CD14-positive monocyte (primary cell): Measurements from ENCODE around the gene TBC1D16. TPM values are rescaled to one million over a fixed set of nuclear protein-coding genes. Genes with fewer than 3 reads are reported as not detected.

Experiments used
- DNase-seq, 3 donors: peaks; one replicate each; pipeline ENCODE4 v3.0.0-alpha.2; 2011 to 2022
- H2AFZ ChIP-seq: 2 replicates; pipeline ENCODE4 v1.6.0; 2012; ENCODE audit warnings: mild to moderate bottlenecking, low read depth, low read length, inconsistent platforms; ENCODE audit not compliant: insufficient read depth, poor library complexity, severe bottlenecking
- H3K27ac ChIP-seq, 2 donors: 1 replicate in 1 of 2; 2 replicates in 1 of 2; pipeline ENCODE4 v1.5.1; 2012 to 2013; ENCODE audit warnings: low read length in 2 of 2, control low read depth in 1 of 2, inconsistent platforms in 1 of 2, low read depth in 1 of 2, mild to moderate bottlenecking in 1 of 2
- H3K27me3 ChIP-seq, 2 donors: one replicate each; pipeline versions ENCODE4 v1.6.0 to v1.6.1; 2011 to 2013; ENCODE audit warnings: low read length in 2 of 2; ENCODE audit not compliant: control insufficient read depth in 2 of 2, insufficient read depth in 2 of 2
- H3K36me3 ChIP-seq, 2 donors: replicated peaks in 1 of 2; 1 replicate in 1 of 2; 2 replicates in 1 of 2; pipeline versions ENCODE4 v1.5.1 to v1.6.1; 2012 to 2013; ENCODE audit warnings: low read length in 2 of 2, control low read depth in 1 of 2, inconsistent platforms in 1 of 2, mild to moderate bottlenecking in 1 of 2; ENCODE audit not compliant: insufficient read depth in 2 of 2, control insufficient read depth in 1 of 2
- H3K4me1 ChIP-seq, 2 donors: 1 replicate in 1 of 2; 2 replicates in 1 of 2; pipeline versions ENCODE4 v1.5.1 to v1.6.1; 2012 to 2013; ENCODE audit warnings: low read length in 2 of 2, control low read depth in 1 of 2, inconsistent platforms in 1 of 2, mild to moderate bottlenecking in 1 of 2, moderate library complexity in 1 of 2; ENCODE audit not compliant: insufficient read depth in 2 of 2, control insufficient read depth in 1 of 2
- H3K4me2 ChIP-seq: replicated peaks from 2 replicates; pipeline ENCODE3; 2012; ENCODE audit warnings: low read length, moderate library complexity, mild to moderate bottlenecking; ENCODE audit not compliant: poor library complexity, severe bottlenecking; ENCODE audit errors: extremely low read depth
- H3K4me3 ChIP-seq, 3 experiments: fragments of 200-600 bp in 1 of 3; sonication (generic) in 1 of 3; replicated peaks in 1 of 3; 1 replicate in 2 of 3; 2 replicates in 1 of 3; pipeline ENCODE4 v1.5.1; 2011 to 2013; ENCODE audit warnings: low read length in 3 of 3, mild to moderate bottlenecking in 3 of 3, control low read depth in 2 of 3, low read depth in 2 of 3, inconsistent platforms in 1 of 3, moderate library complexity in 1 of 3
- H3K79me2 ChIP-seq: 2 replicates; pipeline ENCODE4 v1.6.0; 2012; ENCODE audit warnings: mild to moderate bottlenecking, control low read depth, inconsistent platforms, low read length, moderate library complexity; ENCODE audit not compliant: insufficient read depth
- H3K9ac ChIP-seq: 2 replicates; pipeline ENCODE4 v1.6.0; 2017; ENCODE audit warnings: low read length, mild to moderate bottlenecking; ENCODE audit not compliant: insufficient read depth, poor library complexity, severe bottlenecking
- H3K9me3 ChIP-seq, 2 donors: replicated peaks in 1 of 2; 1 replicate in 1 of 2; 2 replicates in 1 of 2; pipeline versions ENCODE4 v1.5.1 to v1.6.1; 2012 to 2013; ENCODE audit warnings: low read length in 2 of 2, control low read depth in 1 of 2; ENCODE audit not compliant: control insufficient read depth in 1 of 2, insufficient read depth in 1 of 2
- H4K20me1 ChIP-seq: 2 replicates; pipeline ENCODE4 v1.6.0; 2012; ENCODE audit warnings: mild to moderate bottlenecking, low read length, control low read depth, moderate library complexity; ENCODE audit not compliant: insufficient read depth
- H3K27ac Mint-ChIP-seq, 7 donors: one replicate each; pipeline ENCODE4 v1.8.0; 2020; ENCODE audit warnings: mild to moderate bottlenecking in 7 of 7, mixed read lengths in 7 of 7, moderate library complexity in 6 of 7, inconsistent platforms in 2 of 7
- H3K27me3 Mint-ChIP-seq, 3 donors: one replicate each; pipeline ENCODE4 v1.8.0; 2021 to 2022; ENCODE audit warnings: low read depth in 3 of 3, mild to moderate bottlenecking in 3 of 3, mixed read lengths in 3 of 3, moderate library complexity in 3 of 3, inconsistent platforms in 1 of 3
- H3K36me3 Mint-ChIP-seq, 2 donors: one replicate each; pipeline ENCODE4 v1.8.0; 2020; ENCODE audit warnings: mixed read lengths in 2 of 2, inconsistent platforms in 1 of 2, mild to moderate bottlenecking in 1 of 2
- H3K4me1 Mint-ChIP-seq: one replicate; pipeline ENCODE4 v1.8.0; 2020; ENCODE audit warnings: mild to moderate bottlenecking, mixed read lengths
- H3K4me3 Mint-ChIP-seq, 2 donors: one replicate each; pipeline ENCODE4 v1.8.0; 2020; ENCODE audit warnings: mild to moderate bottlenecking in 2 of 2, mixed read lengths in 2 of 2, moderate library complexity in 1 of 2
- H3K9me3 Mint-ChIP-seq, 7 donors: one replicate each; pipeline ENCODE4 v1.8.0; 2020 to 2022; ENCODE audit warnings: mixed read lengths in 7 of 7, mild to moderate bottlenecking in 6 of 7, moderate library complexity in 6 of 7, inconsistent platforms in 2 of 7
- CTCF ChIP-seq: fragments of 200-600 bp; IDR thresholded peaks from one replicate; pipeline ENCODE4 v1.8.0; 2022; ENCODE audit warnings: antibody characterized with exemption, mild to moderate bottlenecking
- WGBS: methylation state at CpG from one replicate; pipeline ENCODE4 v1.1.5; 2013; ENCODE audit warnings: missing lambda C conversion rate; ENCODE audit not compliant: insufficient coverage; 5-methylcytosine and 5-hydroxymethylcytosine counted together
- intact Hi-C, 2 donors: fragments of 100-400 bp; cut with micrococcal nuclease; formaldehyde crosslinking; loops; one replicate each; pipeline versions ENCODE4 v1.15.0 to v1.15.1; 2023
- polyA plus RNA-seq, 3 donors: library from polyadenylated mRNA; depleted of rRNA in 1 of 3; unstranded in 2 of 3; stranded (reverse) in 1 of 3; fragments of 300-500 nt in 2 of 3; fragments of >200 nt in 1 of 3; fragmentation: Illumina TruSeq in 2 of 3; gene quantifications; 1 replicate in 2 of 3; 2 replicates in 1 of 3; pipeline ENCODE4 v1.2.3, GENCODE V29; 2012 to 2021

The TBC1D16 gene
- polyA plus RNA-seq, 3 donors: 0.11 to 0.53 (median 0.27) TPM

GRCh38 chr17:79996291-79996690, 39.4 kb downstream of the TBC1D16 start:
- WGBS: no CpG with 5 or more reads among the region's 12 CpGs
- Histone ChIP-seq H3K27ac (peak overlapping the region; percentile 96), H3K4me2 (peak overlapping the region; percentile 63), H3K9ac (peak overlapping the region; percentile 56), H2AFZ (no peak overlapping the region), H4K20me1 (no peaks in the 10 kb centered on the region), H3K4me3 (peak overlapping the region in 1 of 3 experiments; percentile 50), H3K9me3 (peaks cover 0 to 3% of the 10 kb centered on the region in 2 donors), H3K27me3 (peaks cover 0 to 5% of the 10 kb centered on the region in 2 donors), H3K4me1 (peaks cover 54 to 68% of the 10 kb centered on the region in 2 donors), H3K36me3 (no peaks in the 10 kb centered on the region), H3K79me2 (no peaks in the 10 kb centered on the region)
- peaks cover 0 to 5% (median 0%) of the 10 kb centered on the region in 7 donors for H3K9me3 Mint-ChIP-seq
- intact Hi-C loops: no loop called here
- no peak for DNase-seq
- peaks cover 4 to 13% (median 10%) of the 10 kb centered on the region in 3 donors for H3K27me3 Mint-ChIP-seq
- peaks cover 51% of the 10 kb centered on the region for H3K4me1 Mint-ChIP-seq
- no peak overlapping the region for H3K4me3 Mint-ChIP-seq
- peaks cover 3 to 4% of the 10 kb centered on the region in 2 donors for H3K36me3 Mint-ChIP-seq
- H3K27ac Mint-ChIP-seq: peak overlapping the region; percentile 95 to 99 (median 97)
- no peak for TF ChIP-seq CTCF

- no peak overlapping the region for H3K4me3 ChIP-seq
- no peaks in the 10 kb centered on the region for H3K79me2 ChIP-seq
- no CpG with 5 or more reads among the region's 8 CpGs for WGBS
- peaks cover 0 to 5% (median 0%) of the 10 kb centered on the region in 7 donors for H3K9me3 Mint-ChIP-seq
- DNase-seq: peak in 1 of 3 donors; percentile 43
- H3K36me3 ChIP-seq: no peaks in the 10 kb centered on the region
- H3K27ac Mint-ChIP-seq: peak overlapping the region in 5 of 7 donors; percentile 95 to 99 (median 97)
- peaks cover 10 to 16% (median 15%) of the 10 kb centered on the region in 3 donors for H3K27me3 Mint-ChIP-seq
- no peak overlapping the region for H3K4me3 Mint-ChIP-seq
- H4K20me1 ChIP-seq: no peaks in the 10 kb centered on the region
- H3K27ac ChIP-seq: peak overlapping the region in 1 of 2 donors; percentile 96
- peaks cover 54 to 68% of the 10 kb centered on the region in 2 donors for H3K4me1 ChIP-seq
- TF ChIP-seq CTCF: no peak
- intact Hi-C loops: no loop called here
- H2AFZ ChIP-seq: no peak overlapping the region
- H3K36me3 Mint-ChIP-seq: peaks cover 3 to 4% of the 10 kb centered on the region in 2 donors
- peaks cover 53% of the 10 kb centered on the region for H3K4me1 Mint-ChIP-seq
- H3K4me2 ChIP-seq: no peak overlapping the region
- H3K9ac ChIP-seq: no peak overlapping the region
- peaks cover 0 to 7% of the 10 kb centered on the region in 2 donors for H3K27me3 ChIP-seq
- H3K9me3 ChIP-seq: peaks cover 0 to 3% of the 10 kb centered on the region in 2 donors
These were observed 40.0 kb downstream of the TBC1D16 start for GRCh38 chr17:79995696-79996095.
